GM10248 (cell line): ENCODE measurements around the gene MBNL2.

Experiments
- CTCF ChIA-PET: fragments of 300-600 bp; sonication (Branson Sonifier 250); formaldehyde crosslinking; extraction: SDS; loops from one replicate; lab custom pipeline; 2021; ENCODE audit warnings: antibody characterized with exemption; lab: Yijun Ruan, JAX
- POLR2A ChIA-PET: fragments of 350-650 bp; sonication (Branson Sonifier 250); formaldehyde crosslinking; extraction: SDS; loops from one replicate; lab custom pipeline; 2020; ENCODE audit warnings: antibody characterized with exemption; lab: Yijun Ruan, JAX
- DNase-seq: peaks from one replicate; pipeline ENCODE4 v3.0.0; 2012; ENCODE audit errors: extremely low spot score
- CTCF ChIP-seq: IDR thresholded peaks from 2 replicates; pipeline ENCODE4 v1.5.1; 2012; ENCODE audit warnings: mild to moderate bottlenecking, low read depth; ENCODE audit errors: extremely low read depth, missing control alignments, control extremely low read depth

MBNL2 gene

DNA sequence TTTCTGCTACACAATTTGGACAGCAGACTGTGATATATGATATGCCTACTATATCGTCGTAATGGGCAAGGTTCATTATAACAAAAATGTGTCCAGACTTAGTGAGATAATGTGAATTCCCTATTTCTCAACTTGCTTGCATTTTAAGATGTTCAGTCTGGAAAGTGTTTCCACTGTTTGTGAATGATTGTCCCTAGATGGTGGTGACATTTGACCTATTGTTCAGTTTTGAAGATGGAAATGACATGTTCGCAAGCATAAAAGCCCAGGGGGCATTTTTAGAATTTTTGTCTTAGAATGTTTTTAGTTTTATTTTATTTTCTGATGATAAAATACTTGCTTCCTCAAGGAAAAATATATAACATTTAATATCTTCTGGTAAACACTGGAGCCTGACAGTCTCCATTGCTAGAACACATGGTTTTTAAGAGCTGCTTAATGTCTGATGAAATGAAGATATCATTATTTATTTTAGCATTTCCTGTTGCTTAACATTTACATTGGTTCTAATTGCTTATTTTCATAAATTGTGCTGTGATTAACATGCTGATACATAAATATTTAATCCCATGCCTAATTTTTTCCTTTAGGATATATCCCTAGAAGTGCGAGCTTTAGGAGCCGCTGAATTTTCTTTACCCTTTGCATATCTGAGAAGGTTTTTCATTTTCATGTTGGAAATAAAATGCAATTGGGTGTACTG, 27.1 kb downstream of the MBNL2 start:
- ChIA-PET CTCF (interaction anchor here (1.0 to 2.3 kb wide), 7 partner anchors 9 to 36 kb away, joined by 3 to 18 read pairs (median 6); partner anchors contain the start of gene MBNL2), POLR2A (no interaction called here)
- no peak for TF ChIP-seq CTCF
- DNase-seq, result no peak

DNA sequence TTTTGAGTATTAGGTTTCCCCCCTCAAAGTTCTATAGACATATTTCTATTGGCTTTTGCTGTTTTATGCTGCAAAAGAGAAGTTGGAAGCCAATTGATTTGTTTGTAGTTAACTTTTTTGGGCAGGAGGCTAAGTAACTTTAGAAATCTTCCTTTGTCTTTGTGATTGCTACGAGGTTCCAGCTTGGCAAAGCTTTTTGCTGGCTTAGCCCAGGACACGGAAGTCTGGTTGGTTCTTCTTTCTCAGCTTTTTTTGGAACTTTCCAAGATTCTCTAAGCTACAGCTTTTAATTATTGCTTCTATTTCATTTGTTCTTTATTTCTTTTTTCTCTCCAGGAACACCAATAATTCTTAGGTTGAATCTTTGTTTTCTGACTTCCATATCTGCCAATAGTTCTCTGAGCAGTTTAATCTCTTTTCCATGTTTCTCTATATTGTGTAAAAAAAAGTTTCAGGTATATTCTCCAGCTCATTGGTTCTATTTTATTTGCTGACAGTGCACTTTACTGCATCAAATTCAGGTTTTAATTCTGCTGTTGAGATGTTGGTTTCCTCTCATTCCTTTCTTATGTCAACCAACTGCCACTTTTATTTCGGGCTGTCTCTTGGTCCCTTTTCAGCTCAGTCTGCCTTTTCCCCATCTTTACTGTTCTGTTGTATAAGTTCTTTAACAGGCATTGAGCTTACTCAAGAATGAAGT, 27.8 kb downstream of the MBNL2 start:
- POLR2A ChIA-PET, result no interaction called here
- no peak for DNase-seq
- no peak for TF ChIP-seq CTCF
- CTCF ChIA-PET, result interaction anchor here (0.7 to 2.3 kb wide), 9 partner anchors 10 to 37 kb away, joined by 3 to 18 read pairs (median 6); partner anchors contain the start of gene MBNL2

DNA sequence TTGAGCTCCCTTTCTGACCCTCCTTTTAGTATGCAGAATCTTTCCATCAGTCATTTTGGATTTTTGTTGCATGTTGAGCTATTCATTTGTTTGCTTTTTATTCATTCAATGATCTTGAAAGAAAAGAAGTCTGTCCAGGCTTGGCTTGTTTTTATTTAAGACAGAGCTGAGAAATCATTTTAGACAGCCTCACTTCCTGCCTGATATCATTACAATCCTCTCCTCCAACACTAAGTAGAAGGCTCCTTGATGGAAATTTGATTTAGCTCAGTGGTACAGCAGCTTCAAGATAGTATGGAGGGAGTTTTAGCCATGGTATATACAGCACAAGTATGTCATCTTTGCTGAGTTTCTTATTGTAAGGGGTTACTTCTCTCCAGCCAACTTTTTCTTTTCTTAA, 28.4 kb downstream of the MBNL2 start:
- no peak for DNase-seq
- CTCF ChIA-PET, result interaction anchor here (0.7 to 2.3 kb wide), 11 partner anchors 10 to 37 kb away, joined by 3 to 18 read pairs (median 5); partner anchors contain the start of gene MBNL2
- POLR2A ChIA-PET, result no interaction called here
- TF ChIP-seq CTCF, result no peak

DNA sequence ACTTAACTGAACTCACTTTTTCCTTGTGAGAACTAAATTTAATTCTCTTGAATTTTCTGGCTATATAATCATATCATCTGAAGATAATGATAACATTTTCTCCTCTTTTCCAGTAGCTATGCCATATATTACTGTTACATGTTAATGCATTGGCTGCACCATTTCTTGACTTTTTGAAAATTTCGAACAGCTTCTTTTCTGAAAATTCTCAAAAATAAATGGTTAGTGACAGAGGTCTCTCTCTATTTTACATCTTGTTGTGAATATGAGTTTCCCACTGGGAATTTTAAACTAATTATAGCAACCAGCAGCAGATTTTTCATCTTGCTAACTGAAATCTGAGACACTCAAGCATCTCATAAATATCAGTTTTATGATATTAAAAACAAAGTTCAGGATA, 30.6 kb downstream of the MBNL2 start:
- no peak for DNase-seq
- ChIA-PET POLR2A (no interaction called here), CTCF (no interaction called here)
- TF ChIP-seq CTCF, result no peak

GRCh38 chr13:97253581-97254293, 31.6 kb downstream of the MBNL2 start:
- no peak for TF ChIP-seq CTCF
- DNase-seq, result no peak
- ChIA-PET CTCF (interaction anchor here (1.2 kb wide), 1 partner anchor 11 kb away, joined by 4 read pairs; no protein-coding TSS in a partner anchor), POLR2A (no interaction called here)

- no peak for DNase-seq
- CTCF ChIA-PET, result interaction anchor here (1.2 kb wide), 1 partner anchor 12 kb away, joined by 4 read pairs; no protein-coding TSS in a partner anchor
- TF ChIP-seq CTCF, result no peak
- POLR2A ChIA-PET, result no interaction called here
These were observed 32.7 kb downstream of the MBNL2 start for GRCh38 chr13:97254816-97255215.
